GM18519 (cell line): ENCODE results near the gene DDX27.
"Not testable (repeated sequence)": the region's sequence is repeated elsewhere in the genome, so short reads cannot be mapped to it uniquely, and the experiment has no call there.

Experiments used
- ATAC-seq: cut with Tn5 transposase; IDR thresholded peaks from one replicate; pipeline ENCODE4 v1.9.1; 2021; ENCODE audit warnings: mild to moderate bottlenecking, moderate library complexity; ENCODE audit not compliant: unreplicated experiment, low FRiP score

Gene DDX27

GRCh38 chr20:49219091-49219923 lies at the start of gene DDX27:
Gene DDX27 (plus strand): TSS chr20:49219416. CDS start chr20:49219449, 33 bp downstream.
- ATAC-seq, result peak; percentile 65

- no peak for ATAC-seq
Observed at GRCh38 chr20:49169547-49169946, 49.7 kb upstream of the DDX27 start.

- ATAC-seq, result no peak
Observed at GRCh38 chr20:49170714-49171113, 48.5 kb upstream of the DDX27 start.

- ATAC-seq, result no peak
Observed at GRCh38 chr20:49171909-49172308, 47.3 kb upstream of the DDX27 start.

DNA sequence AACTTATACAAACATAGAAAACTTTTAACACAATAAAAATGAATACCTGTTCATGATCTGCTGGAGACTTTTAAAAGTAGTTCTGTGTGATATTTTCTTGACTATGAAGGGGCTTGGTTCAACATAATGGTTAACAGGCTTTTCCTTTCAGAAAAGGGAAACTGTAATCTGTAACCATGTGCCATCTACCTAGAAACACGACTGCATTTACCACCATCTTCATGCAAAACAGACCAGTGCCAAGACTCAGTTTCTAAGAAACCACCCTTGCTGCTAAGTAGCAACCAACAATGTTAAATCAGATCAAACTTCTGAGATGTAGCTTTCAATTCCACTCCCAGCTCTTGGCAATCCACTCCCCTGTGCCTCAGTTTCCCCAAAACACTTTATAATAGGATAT lies 46.8 kb upstream of the DDX27 start:
- ATAC-seq, result no peak

- ATAC-seq, result no peak
Observed at GRCh38 chr20:49174183-49174582, 45.0 kb upstream of the DDX27 start.

GRCh38 chr20:49179368-49180277 lies 39.6 kb upstream of the DDX27 start:
- no peak for ATAC-seq

GRCh38 chr20:49181265-49181877 lies 37.8 kb upstream of the DDX27 start:
- ATAC-seq, result no peak

- no peak for ATAC-seq
Observed at GRCh38 chr20:49183444-49183843, 35.8 kb upstream of the DDX27 start.

DNA sequence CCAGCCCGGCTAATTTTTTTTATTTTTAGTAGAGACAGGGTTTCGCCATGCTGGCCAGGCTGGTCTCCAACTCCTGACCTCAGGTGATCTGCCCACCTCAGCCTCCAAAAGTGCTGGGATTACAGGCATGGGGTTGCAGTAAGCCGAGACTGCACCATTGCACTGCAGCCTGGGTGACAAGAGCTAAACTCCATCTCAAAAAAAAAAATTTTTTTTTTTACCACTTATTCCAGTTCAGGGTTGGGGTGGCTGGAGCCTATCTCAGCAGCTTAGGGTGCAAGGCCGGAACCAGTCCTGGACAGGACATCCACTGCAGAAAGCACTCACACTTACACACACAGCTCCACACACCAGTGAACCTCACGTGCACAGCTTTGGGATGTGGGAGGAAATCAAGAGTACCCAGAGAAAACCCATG lies 35.1 kb upstream of the DDX27 start:
- ATAC-seq, result not testable (repeated sequence)

DNA sequence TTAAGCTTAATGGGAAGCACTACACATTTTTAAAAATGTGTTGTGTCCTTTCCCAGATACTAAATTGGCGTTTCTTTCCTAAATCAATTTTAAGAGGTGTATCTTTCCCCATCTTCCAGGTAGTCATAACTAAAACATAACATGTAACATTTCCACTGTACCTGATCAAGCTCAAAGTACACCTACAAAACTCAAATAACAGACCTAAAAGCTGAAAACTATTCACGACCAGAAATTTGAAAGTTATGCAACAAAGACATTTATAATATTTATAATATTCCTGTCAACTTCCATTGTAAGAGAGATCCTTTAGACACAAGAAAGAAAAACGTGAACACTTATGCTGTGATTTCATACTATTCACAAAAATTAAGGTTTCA lies 34.5 kb upstream of the DDX27 start:
- ATAC-seq, result no peak

DNA sequence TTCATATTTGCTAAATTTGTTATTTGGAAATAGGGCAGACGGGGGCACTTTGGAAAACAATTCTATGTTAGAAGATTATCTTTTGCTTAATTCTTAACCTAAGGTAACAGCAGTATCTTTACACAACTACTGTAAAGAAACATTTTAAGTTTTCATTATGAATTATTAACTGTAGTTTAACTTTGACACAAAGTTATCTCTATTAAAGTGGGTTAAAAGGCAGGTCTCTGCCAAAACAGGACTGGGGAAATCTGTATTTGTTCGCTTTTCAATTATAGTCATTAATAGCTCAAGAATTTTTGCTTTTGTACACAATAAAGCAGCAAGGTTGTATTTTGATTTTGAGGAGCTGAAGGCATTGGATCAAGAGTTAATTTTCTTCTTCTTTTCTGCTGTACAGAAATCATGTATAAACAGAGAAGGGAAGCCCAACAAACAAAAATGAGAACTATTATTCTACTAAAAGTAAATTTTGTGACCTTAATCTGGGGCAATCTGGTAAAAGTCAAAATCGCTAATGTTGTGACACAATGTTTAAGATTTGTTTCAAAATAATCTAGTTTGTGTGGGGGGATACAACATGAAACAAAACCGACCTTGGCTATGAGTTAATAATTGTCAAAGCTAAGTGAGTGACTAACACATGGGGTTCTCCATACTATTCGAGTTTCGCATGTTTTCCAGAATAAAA lies 34.0 kb upstream of the DDX27 start:
- no peak for ATAC-seq

- no peak for ATAC-seq
Observed at GRCh38 chr20:49186535-49187329, 32.5 kb upstream of the DDX27 start.

DNA sequence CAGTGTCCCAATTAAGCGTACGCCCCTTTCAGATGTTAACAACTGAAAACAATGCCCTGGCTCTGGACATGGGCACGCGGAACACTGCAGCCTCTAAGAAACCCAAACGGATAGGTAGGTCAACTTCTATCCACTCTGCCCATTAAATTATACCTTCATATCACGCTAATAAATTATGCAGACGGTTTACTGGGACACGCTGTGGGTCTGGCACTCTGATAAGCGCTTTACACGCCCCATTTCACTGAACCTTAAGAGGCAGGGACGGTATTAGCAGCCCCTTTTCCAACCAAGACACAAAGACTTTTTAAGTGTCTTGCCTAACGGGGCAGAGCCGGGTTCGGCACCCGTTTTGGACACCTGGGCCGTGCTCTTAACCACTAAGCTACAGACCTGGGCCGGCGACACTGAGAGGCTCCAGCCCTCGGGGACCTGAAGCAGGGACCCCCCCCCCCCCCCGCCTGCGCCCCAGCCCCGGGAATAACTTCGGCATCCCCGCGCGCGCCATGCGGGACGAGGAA lies 31.8 kb upstream of the DDX27 start:
- no peak for ATAC-seq

GRCh38 chr20:49187851-49188641 lies 31.2 kb upstream of the DDX27 start, which contains the start of gene STAU1:
Gene STAU1 (minus strand): TSS chr20:49188334. CDS start chr20:49166201, 22,133 bp downstream.
- peak; percentile 76 for ATAC-seq

DNA sequence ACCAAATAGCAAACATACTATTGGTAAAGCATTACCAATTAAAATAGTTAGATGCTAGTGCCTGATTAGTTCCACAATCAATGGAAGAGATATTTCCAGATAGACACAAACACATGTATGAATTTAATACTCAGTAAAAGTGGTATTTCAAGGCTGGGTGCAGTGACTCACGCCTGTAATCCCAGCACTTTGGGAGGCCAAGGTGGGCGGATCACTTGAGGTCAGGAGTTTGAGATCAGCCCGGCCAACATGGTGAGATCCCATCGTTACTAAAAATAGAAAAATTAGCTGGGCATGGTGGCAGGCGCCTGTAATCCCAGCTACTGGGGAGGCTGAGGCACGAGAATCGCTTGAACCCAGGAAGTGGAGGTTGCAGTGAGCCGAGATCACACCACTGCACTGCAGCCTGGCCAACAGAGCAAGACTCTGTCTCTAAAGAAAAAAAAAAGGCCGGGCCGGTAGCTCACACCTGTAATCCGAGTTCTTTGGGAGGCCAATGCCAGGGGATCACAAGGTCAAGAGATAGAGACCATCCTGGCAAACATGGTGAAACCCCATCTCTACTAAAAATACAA lies 26.2 kb upstream of the DDX27 start:
- not testable (repeated sequence) for ATAC-seq

- no peak for ATAC-seq
Observed at GRCh38 chr20:49199729-49200293, 19.4 kb upstream of the DDX27 start.

DNA sequence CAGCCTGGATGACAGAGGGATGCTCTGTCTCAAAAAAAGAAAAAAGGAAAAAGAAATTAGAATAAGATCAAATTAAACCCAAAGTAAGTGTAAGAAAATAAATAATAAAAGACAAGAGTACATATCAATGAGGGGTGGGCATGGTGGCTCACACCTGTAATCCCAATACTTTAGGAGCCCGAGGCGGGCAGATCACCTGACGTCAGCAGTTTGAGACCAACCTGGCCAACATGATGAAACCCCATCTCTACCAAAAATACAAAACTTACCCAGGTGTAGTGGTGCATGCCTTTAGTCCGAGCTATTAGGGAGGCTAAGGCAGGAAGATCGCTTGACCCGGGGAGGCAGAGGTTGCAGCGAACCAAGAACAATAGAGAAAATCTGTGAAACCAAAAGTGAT lies 16.2 kb upstream of the DDX27 start:
- no peak for ATAC-seq
